NCI-H146 (cell line): ENCODE data around the gene UBXN11.

Source experiments
- DNase-seq: peaks from one replicate; lab custom pipeline; 2025; lab: John Stamatoyannopoulos, UW

UBXN11 gene

GRCh38 chr1:26306290-26307229, at the start of gene UBXN11:
UBXN11 (minus strand) TSS chr1:26306636; CDS start chr1:26302883, 3,753 bp downstream.
- peak; percentile 92 for DNase-seq

- no peak for DNase-seq
Observed at GRCh38 chr1:26356106-26356505, 49.7 kb upstream of the UBXN11 start.

GRCh38 chr1:26354972-26355371, 48.5 kb upstream of the UBXN11 start:
- no peak for DNase-seq

- DNase-seq: no peak
Observed at GRCh38 chr1:26353976-26354820, 47.8 kb upstream of the UBXN11 start, which contains the start of gene CRYBG2. CRYBG2 (minus strand) TSS chr1:26354130; CDS start chr1:26346657, 7,473 bp downstream.

GRCh38 chr1:26353210-26353859, 46.9 kb upstream of the UBXN11 start:
- no peak for DNase-seq

- DNase-seq: no peak
Observed at GRCh38 chr1:26352338-26352679, 45.9 kb upstream of the UBXN11 start.

- no peak for DNase-seq
Observed at GRCh38 chr1:26351590-26352337, 45.3 kb upstream of the UBXN11 start.

- DNase-seq: no peak
Observed at GRCh38 chr1:26350701-26351589, 44.5 kb upstream of the UBXN11 start.

- no peak for DNase-seq
Observed at GRCh38 chr1:26350343-26350700, 43.9 kb upstream of the UBXN11 start.

GRCh38 chr1:26349877-26350244, 43.4 kb upstream of the UBXN11 start:
- no peak for DNase-seq

GRCh38 chr1:26349188-26349876, 42.9 kb upstream of the UBXN11 start:
- DNase-seq: no peak

GRCh38 chr1:26346274-26347033, 40.0 kb upstream of the UBXN11 start:
- no peak for DNase-seq

GRCh38 chr1:26345718-26346117, 39.3 kb upstream of the UBXN11 start:
- DNase-seq: no peak

GRCh38 chr1:26344147-26344920, 37.9 kb upstream of the UBXN11 start:
- DNase-seq: no peak

GRCh38 chr1:26340047-26340481, 33.6 kb upstream of the UBXN11 start:
- no peak for DNase-seq

- DNase-seq: no peak
Observed at GRCh38 chr1:26338670-26339069, 32.2 kb upstream of the UBXN11 start.

- no peak for DNase-seq
Observed at GRCh38 chr1:26337625-26338024, 31.2 kb upstream of the UBXN11 start.

GRCh38 chr1:26337206-26337535, 30.7 kb upstream of the UBXN11 start:
- no peak for DNase-seq
